ENCODE results near the gene FARP1.
"Not testable (repeated sequence)": the region's sequence is repeated elsewhere in the genome, so short reads cannot be mapped to it uniquely, and the experiment has no call there.

The FARP1 gene

GRCh38 chr13:98366443-98366842 is 223.5 kb downstream of the FARP1 start:
- no peak overlapping the region for H3K9ac ChIP-seq
- no peak for TF ChIP-seq CTCF (IDR thresholded peaks at IDR 0.05)
- H3K36me3 ChIP-seq (ENCODE audit: control insufficient read depth, insufficient read depth, low read length), result no peaks in the 10 kb centered on the region
- H3K27ac ChIP-seq, result no peak overlapping the region
- H2AFZ ChIP-seq, result no peak overlapping the region
- no peaks in the 10 kb centered on the region for H3K27me3 ChIP-seq (ENCODE audit: control insufficient read depth, insufficient read depth, low read length)
- H3K79me2 ChIP-seq, result no peaks in the 10 kb centered on the region
- no peaks in the 10 kb centered on the region for H3K9me3 ChIP-seq (ENCODE audit: control insufficient read depth, low read length)
- H3K4me3 ChIP-seq (ENCODE audit: low read depth, low read length), result no peak overlapping the region
- H3K4me2 ChIP-seq (ENCODE audit: low read length), result no peak overlapping the region
- H3K4me1 ChIP-seq, result peaks cover under 1% of the 10 kb centered on the region

GRCh38 chr13:98366959-98367358 is 224.1 kb downstream of the FARP1 start:
- Histone ChIP-seq H3K4me2 (ENCODE audit: low read length) (no peak overlapping the region), H3K9me3 (ENCODE audit: control insufficient read depth, low read length) (no peaks in the 10 kb centered on the region), H2AFZ (no peak overlapping the region), H3K27ac (no peak overlapping the region), H3K79me2 (no peaks in the 10 kb centered on the region), H3K36me3 (ENCODE audit: control insufficient read depth, insufficient read depth, low read length) (no peaks in the 10 kb centered on the region), H3K27me3 (ENCODE audit: control insufficient read depth, insufficient read depth, low read length) (no peaks in the 10 kb centered on the region), H3K4me3 (ENCODE audit: low read depth, low read length) (no peak overlapping the region), H3K9ac (no peak overlapping the region), H3K4me1 (peaks cover 3% of the 10 kb centered on the region)
- no peak for TF ChIP-seq CTCF (IDR thresholded peaks at IDR 0.05)

GRCh38 chr13:98368019-98368418 is 225.1 kb downstream of the FARP1 start:
- Histone ChIP-seq H2AFZ (no peak overlapping the region), H3K27ac (no peak overlapping the region), H3K4me1 (peaks cover 7% of the 10 kb centered on the region), H3K27me3 (ENCODE audit: control insufficient read depth, insufficient read depth, low read length) (no peaks in the 10 kb centered on the region), H3K9me3 (ENCODE audit: control insufficient read depth, low read length) (no peaks in the 10 kb centered on the region), H3K36me3 (ENCODE audit: control insufficient read depth, insufficient read depth, low read length) (no peaks in the 10 kb centered on the region), H3K79me2 (no peaks in the 10 kb centered on the region), H3K4me2 (ENCODE audit: low read length) (no peak overlapping the region), H3K4me3 (ENCODE audit: low read depth, low read length) (no peak overlapping the region), H3K9ac (no peak overlapping the region)
- no peak for TF ChIP-seq CTCF (IDR thresholded peaks at IDR 0.05)

GRCh38 chr13:98369520-98369919 is 226.6 kb downstream of the FARP1 start:
- H3K27ac ChIP-seq; H3K27me3 ChIP-seq (ENCODE audit: control insufficient read depth, insufficient read depth, low read length); H3K4me1 ChIP-seq; H3K9me3 ChIP-seq (ENCODE audit: control insufficient read depth, low read length); H3K4me3 ChIP-seq (ENCODE audit: low read depth, low read length); H3K9ac ChIP-seq; H3K36me3 ChIP-seq (ENCODE audit: control insufficient read depth, insufficient read depth, low read length); H3K79me2 ChIP-seq; H3K4me2 ChIP-seq (ENCODE audit: low read length); H2AFZ ChIP-seq: not testable (repeated sequence)

GRCh38 chr13:98370261-98370660 is 227.4 kb downstream of the FARP1 start:
- H3K36me3 ChIP-seq (ENCODE audit: control insufficient read depth, insufficient read depth, low read length), result no peaks in the 10 kb centered on the region
- H3K4me1 ChIP-seq, result peaks cover 7% of the 10 kb centered on the region
- no peak overlapping the region for H2AFZ ChIP-seq
- no peak overlapping the region for H3K4me3 ChIP-seq (ENCODE audit: low read depth, low read length)
- no peak overlapping the region for H3K4me2 ChIP-seq (ENCODE audit: low read length)
- TF ChIP-seq CTCF (IDR thresholded peaks at IDR 0.05), result no peak
- no peak overlapping the region for H3K9ac ChIP-seq
- no peaks in the 10 kb centered on the region for H3K9me3 ChIP-seq (ENCODE audit: control insufficient read depth, low read length)
- no peaks in the 10 kb centered on the region for H3K27me3 ChIP-seq (ENCODE audit: control insufficient read depth, insufficient read depth, low read length)
- H3K79me2 ChIP-seq, result no peaks in the 10 kb centered on the region
- no peak overlapping the region for H3K27ac ChIP-seq

Data from parathyroid adenoma (tissue), 2 donors.